VCaP (cell line): ENCODE measurements around the gene CELF1.

Experiments used
- H3K27ac ChIP-seq: fragments of 450-650 bp; 2 replicates; pipeline ENCODE4 v1.5.1; 2017
- TF ChIP-seq, protein P1 (sequence below): fragments of 450-650 bp; conservative IDR thresholded peaks from 2 replicates; pipeline ENCODE4 v1.5.1; 2017; ENCODE audit warnings: mild to moderate bottlenecking, moderate library complexity

The CELF1 gene

DNA sequence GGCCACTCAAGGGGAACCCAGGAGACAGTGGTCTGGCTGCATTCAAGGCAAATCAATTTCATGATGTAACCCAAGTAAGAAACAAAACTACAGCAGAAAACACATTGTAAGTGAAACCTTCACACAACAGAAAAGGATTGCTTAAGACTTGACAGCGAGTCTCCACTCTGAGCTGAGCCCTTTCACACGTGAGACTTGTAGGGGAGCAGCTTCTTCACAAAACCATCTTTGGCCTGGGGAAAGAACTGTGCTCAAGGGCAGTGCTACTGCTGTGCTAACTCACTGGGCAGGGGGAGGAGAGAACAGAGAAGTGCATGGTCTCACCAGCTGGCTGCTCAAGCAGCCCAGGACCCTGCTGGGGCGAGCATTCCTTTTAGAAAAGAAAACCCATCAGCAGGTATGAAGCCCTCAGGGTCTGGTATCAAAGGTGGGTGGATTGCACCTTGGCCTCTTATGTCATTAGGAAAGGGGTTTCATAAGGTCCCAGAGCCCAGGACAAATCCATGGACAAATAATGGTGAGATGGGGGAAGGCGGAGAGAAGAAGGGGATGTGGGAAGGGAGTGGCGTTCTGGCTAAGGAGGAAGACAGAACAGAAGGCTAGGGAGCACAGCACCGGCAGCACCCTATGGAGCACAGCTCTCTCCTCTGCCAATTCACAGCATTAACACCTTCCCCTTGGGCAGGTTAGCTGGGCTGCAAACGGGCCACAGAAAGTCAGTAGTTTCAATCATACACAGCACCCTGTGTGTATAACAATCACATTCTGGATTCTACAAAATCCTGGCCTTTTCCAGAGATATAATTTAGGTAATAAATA is 83.4 kb downstream of the CELF1 start:
- TF ChIP-seq, protein P1, sequence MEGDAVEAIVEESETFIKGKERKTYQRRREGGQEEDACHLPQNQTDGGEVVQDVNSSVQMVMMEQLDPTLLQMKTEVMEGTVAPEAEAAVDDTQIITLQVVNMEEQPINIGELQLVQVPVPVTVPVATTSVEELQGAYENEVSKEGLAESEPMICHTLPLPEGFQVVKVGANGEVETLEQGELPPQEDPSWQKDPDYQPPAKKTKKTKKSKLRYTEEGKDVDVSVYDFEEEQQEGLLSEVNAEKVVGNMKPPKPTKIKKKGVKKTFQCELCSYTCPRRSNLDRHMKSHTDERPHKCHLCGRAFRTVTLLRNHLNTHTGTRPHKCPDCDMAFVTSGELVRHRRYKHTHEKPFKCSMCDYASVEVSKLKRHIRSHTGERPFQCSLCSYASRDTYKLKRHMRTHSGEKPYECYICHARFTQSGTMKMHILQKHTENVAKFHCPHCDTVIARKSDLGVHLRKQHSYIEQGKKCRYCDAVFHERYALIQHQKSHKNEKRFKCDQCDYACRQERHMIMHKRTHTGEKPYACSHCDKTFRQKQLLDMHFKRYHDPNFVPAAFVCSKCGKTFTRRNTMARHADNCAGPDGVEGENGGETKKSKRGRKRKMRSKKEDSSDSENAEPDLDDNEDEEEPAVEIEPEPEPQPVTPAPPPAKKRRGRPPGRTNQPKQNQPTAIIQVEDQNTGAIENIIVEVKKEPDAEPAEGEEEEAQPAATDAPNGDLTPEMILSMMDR, result no peak
- no peak overlapping the region for H3K27ac ChIP-seq

DNA sequence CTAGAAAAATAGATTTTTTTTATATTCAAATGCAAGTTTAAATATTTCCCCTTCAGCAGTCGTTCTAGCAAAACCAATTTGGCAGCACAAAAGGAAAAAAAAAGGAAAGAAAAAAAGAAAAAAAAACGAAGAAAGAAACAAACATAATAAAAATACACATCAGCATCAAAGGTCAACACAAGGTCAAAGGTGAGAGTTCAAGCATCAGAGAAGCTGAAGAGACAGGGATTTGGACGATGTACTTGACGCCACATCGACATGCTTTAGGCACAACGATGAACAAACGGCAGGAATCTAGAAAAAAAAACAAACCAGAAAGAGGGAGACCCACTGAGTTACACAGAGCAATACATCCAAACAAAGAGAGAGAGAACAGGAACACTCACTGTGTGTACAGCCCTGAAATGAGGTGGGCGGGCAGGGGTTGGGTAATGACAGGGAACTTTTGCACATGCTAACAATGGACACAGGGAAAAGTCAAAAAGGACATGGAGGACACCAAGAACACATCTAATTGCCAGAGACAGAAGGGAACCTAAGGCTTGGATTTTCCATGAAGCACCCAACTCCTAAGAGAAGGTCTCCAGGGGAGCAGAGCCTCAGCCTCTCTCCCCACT is 84.2 kb downstream of the CELF1 start:
- H3K27ac ChIP-seq, result no peak overlapping the region
- TF ChIP-seq, protein P1, result no peak

DNA sequence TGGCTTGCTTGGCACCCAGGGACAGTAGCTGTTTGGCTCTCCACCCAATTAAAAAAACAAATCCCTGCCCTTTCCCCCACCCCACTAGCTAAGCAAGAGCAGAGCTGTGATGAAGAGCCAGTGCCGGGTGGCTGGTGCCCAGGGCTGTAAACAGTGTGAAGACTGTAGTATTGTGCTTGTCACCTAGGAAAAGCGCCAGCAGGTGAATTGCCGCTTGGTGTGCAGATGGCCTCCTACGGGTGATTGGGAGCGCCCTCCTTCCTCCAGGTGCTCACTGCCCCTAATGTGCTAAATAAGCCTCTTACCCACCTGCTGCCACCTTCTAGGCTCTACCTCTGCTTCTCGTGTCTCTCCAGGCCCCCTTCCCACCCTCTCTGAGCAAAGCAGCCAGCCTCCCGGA is 85.6 kb downstream of the CELF1 start:
- 0 out of 2 replicates have a peak overlapping the region, but pooled peaks have one; percentile 3 for H3K27ac ChIP-seq
- TF ChIP-seq, protein P1, result no peak

DNA sequence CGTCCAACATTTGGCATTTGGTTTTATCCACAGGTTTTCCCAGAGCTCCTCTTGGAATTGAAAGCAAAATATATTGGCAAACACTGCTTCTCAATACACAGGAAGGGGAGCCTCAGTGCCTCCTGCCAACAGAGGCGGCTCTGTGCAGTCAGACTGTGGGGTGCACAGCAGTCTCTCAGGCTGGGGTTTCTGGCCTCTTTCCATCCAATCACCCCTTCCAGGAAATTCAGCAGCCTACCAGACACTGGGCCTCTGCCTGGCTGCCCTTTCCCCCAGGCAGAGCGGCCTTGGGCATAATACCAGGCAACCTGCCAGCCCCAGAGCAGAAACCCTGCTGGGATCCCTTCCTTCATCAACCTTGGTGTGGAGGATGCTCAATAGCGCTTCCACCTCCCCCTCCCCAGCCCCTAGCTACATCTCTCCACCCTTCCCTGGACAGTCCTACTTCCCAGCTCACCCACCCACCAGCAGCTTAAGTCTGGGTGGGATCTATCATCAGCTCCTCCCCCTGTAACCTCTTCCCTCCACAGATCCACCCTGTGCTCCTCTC is 86.2 kb downstream of the CELF1 start:
- TF ChIP-seq, protein P1, result no peak

DNA sequence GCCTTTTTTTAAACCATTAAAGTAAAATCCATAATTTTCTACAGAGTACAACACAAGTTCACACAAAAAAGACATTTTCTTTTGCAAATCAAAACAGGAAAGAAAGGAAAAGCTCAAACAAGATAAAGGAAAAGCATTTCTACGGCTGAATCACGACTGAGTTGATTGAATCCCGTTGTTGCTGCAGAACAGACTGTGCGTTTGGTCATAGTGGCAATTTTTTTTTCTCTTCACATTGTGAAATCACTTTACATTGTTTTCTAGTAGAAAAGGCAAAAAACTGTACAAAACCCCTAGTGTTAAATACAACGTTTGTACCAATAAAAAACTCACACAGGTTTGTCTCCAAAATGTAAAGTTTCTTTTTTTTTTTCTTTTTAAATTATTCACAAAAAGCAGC is 86.7 kb downstream of the CELF1 start:
- TF ChIP-seq, protein P1, result no peak
- no peak overlapping the region for H3K27ac ChIP-seq

More for the DNA sequence above, 86.2 kb downstream of the CELF1 start:
- H3K27ac ChIP-seq, result 0 out of 2 replicates have a peak overlapping the region, but pooled peaks have one; percentile 3

DNA sequence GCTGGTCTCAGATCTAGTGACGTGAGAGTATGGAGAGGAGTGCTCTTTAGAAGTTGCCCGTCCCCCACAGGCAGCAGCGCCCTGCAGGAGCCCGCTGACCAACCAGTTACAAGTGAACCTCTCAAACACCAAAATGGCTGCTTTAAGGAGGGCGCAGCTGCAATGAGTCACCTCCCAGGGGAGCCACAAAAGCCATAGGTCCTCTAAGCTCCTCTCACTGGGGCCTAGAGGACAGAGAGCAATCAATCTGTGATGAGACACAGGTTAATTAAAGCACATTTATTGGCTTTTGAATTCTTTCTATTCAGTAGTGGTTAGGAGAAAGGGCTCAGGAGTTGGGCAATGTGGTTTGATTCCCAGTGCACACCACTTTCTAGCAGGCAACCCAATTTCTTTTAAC is 88.4 kb downstream of the CELF1 start:
- TF ChIP-seq, protein P1, result no peak
- H3K27ac ChIP-seq, result no peak overlapping the region

DNA sequence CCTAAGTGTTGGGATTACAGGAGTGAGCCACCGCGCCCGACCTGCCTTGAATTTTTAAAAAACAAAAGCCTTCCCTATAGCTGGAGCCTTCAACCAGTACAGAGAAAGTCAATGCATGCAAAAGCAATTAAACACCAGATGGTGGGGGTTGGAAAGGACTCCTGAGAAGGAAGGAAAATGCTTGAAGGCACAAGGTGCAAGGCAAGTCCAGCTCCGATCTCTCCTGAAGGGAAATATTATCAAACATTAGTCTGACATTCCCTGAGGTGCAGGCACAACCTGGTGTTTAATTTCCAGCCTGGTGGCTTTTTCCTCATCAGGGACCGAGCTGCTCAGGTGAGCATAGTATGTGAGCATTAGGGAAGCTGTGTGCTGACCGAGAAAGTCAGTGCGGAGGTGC is 91.1 kb downstream of the CELF1 start:
- TF ChIP-seq, protein P1, result no peak
- H3K27ac ChIP-seq, result no peak overlapping the region
